ENCODE results near the gene IGFBP5.

The IGFBP5 gene

DNA sequence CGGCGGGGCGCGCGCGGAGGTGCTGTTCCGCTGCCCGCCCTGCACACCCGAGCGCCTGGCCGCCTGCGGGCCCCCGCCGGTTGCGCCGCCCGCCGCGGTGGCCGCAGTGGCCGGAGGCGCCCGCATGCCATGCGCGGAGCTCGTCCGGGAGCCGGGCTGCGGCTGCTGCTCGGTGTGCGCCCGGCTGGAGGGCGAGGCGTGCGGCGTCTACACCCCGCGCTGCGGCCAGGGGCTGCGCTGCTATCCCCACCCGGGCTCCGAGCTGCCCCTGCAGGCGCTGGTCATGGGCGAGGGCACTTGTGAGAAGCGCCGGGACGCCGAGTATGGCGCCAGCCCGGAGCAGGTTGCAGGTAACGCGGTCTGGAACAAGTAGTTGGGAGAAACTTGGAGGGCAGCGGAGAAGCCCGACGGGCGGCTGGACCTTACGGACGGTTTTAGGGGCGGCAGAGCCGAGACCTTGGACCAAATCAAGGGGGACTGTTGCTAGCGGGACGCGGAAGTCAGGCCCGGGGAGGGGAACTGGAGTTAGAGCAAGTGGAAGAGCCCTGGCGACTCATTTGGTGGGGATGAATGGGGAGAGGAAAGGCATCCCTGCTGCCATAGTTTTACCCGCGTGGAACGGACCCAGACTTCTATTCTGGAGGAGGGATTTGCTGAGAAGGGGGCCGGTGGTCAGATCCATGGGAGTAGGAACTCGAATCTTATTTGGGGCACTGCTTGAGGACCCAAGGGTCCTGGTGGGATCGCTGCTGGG is 61.6 kb downstream of the IGFBP5 start:
- Histone ChIP-seq H3K4me1 (ENCODE audit: low read length) (no peaks in the 10 kb centered on the region), H3K36me3 (replicated peaks; ENCODE audit: low read depth, low read length) (no peaks in the 10 kb centered on the region), H2AFZ (ENCODE audit: low read depth, low read length) (no peak overlapping the region), H4K20me1 (ENCODE audit: insufficient read depth, low read length) (no peaks in the 10 kb centered on the region), H3K27ac (ENCODE audit: low read length) (no peak overlapping the region), H3K4me3 (ENCODE audit: low read length) (no peak overlapping the region), H3K4me2 (ENCODE audit: low read length) (no peak overlapping the region), H3K79me2 (ENCODE audit: low read length) (no peaks in the 10 kb centered on the region), H3K27me3 (ENCODE audit: low read depth, low read length) (0 out of 2 replicates have a peak, but pooled peaks cover 4% of the 10 kb centered on the region), H3K9me3 (ENCODE audit: insufficient read depth, low read length) (no peaks in the 10 kb centered on the region), H3K9ac (ENCODE audit: low read length) (no peak overlapping the region)
- TF ChIP-seq, protein P1, sequence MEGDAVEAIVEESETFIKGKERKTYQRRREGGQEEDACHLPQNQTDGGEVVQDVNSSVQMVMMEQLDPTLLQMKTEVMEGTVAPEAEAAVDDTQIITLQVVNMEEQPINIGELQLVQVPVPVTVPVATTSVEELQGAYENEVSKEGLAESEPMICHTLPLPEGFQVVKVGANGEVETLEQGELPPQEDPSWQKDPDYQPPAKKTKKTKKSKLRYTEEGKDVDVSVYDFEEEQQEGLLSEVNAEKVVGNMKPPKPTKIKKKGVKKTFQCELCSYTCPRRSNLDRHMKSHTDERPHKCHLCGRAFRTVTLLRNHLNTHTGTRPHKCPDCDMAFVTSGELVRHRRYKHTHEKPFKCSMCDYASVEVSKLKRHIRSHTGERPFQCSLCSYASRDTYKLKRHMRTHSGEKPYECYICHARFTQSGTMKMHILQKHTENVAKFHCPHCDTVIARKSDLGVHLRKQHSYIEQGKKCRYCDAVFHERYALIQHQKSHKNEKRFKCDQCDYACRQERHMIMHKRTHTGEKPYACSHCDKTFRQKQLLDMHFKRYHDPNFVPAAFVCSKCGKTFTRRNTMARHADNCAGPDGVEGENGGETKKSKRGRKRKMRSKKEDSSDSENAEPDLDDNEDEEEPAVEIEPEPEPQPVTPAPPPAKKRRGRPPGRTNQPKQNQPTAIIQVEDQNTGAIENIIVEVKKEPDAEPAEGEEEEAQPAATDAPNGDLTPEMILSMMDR (IDR thresholded peaks at IDR 0.05; ENCODE audit: low read depth, low read length), result no peak
- no peak for TF ChIP-seq EZH2phosphoT487 (IDR thresholded peaks at IDR 0.05; ENCODE audit: low read depth)

DNA sequence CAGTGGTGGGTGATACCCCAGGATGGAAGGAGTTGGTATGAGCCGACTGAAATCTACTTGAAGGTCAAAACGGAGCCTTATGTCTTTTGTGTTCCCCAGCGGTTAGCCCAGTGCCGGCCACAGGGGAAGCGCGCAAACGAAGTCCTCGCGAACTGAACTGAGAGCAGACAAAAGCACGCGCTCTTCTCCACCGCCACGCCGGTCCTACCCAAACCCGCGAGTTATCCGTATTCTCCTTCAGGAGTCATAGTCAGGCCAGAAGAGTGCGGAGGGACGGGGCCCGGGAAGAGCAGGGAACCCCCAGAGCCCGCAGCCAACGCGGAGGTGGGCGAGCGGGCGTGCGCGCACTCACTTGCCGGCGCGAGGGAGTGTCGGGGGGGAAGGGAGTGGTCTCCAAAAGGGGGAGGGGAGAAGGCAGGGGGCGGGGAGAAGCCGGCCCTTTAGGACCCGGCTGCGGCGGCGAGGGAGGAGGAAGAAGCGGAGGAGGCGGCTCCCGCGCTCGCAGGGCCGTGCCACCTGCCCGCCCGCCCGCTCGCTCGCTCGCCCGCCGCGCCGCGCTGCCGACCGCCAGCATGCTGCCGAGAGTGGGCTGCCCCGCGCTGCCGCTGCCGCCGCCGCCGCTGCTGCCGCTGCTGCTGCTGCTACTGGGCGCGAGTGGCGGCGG is 62.3 kb downstream of the IGFBP5 start, which contains the start of gene IGFBP2:
Gene IGFBP2 (plus strand): TSS at position 469 of the 664 bp plus-strand sequence. CDS start 104 bp downstream, at position 573.
- H3K27me3 ChIP-seq (ENCODE audit: low read depth, low read length), result 0 out of 2 replicates have a peak, but pooled peaks cover 4% of the 10 kb centered on the region
- H3K4me3 ChIP-seq (ENCODE audit: low read length), result no peak within 1 kb of the TSS
- no peaks in the 10 kb centered on the region for H4K20me1 ChIP-seq (ENCODE audit: insufficient read depth, low read length)
- no peaks in the 10 kb centered on the region for H3K4me1 ChIP-seq (ENCODE audit: low read length)
- H3K4me2 ChIP-seq (ENCODE audit: low read length), result no peak within 1 kb of the TSS
- H2AFZ ChIP-seq (ENCODE audit: low read depth, low read length), result no peak within 1 kb of the TSS
- no peak within 1 kb of the TSS for H3K9ac ChIP-seq (ENCODE audit: low read length)
- TF ChIP-seq, protein P1 (IDR thresholded peaks at IDR 0.05; ENCODE audit: low read depth, low read length), result no peak
- no peak for TF ChIP-seq EZH2phosphoT487 (IDR thresholded peaks at IDR 0.05; ENCODE audit: low read depth)
- H3K79me2 ChIP-seq (ENCODE audit: low read length), result no peaks in the 10 kb centered on the region
- no peaks in the 10 kb centered on the region for H3K36me3 ChIP-seq (replicated peaks; ENCODE audit: low read depth, low read length)
- no peak within 1 kb of the TSS for H3K27ac ChIP-seq (ENCODE audit: low read length)
- H3K9me3 ChIP-seq (ENCODE audit: insufficient read depth, low read length), result no peaks in the 10 kb centered on the region

DNA sequence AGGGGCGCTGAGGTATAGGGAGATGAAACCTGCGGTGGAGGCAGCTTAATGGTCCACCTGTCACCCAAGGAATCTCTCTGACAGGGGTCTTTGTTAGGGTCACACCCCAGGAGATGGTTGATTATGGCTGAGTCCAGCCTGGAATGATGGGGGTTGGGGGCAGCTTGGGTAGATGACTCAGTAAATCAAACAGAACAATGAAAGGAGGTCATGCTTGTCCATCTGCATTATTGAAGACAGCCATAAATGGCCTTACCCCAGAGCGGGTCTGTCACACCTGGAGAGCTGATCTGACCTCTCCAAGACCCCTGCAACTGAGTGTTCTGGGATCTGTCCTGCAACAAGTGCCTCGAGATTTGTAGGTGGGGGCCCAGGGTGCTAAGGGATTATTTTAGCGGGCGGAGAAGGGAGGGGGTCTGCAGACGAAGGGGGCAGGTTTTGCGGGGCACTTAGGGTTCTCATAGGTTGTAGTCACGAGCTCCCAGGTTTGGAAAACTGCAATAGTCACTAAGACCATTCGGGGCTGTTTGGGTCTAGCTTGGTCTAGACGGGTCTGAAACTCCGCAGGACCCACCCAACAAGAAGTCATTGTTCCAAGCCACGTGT is 62.9 kb downstream of the IGFBP5 start:
- no peaks in the 10 kb centered on the region for H3K9me3 ChIP-seq (ENCODE audit: insufficient read depth, low read length)
- H4K20me1 ChIP-seq (ENCODE audit: insufficient read depth, low read length), result no peaks in the 10 kb centered on the region
- TF ChIP-seq, protein P1 (IDR thresholded peaks at IDR 0.05; ENCODE audit: low read depth, low read length), result no peak
- no peak for TF ChIP-seq EZH2phosphoT487 (IDR thresholded peaks at IDR 0.05; ENCODE audit: low read depth)
- H3K4me2 ChIP-seq (ENCODE audit: low read length), result no peak overlapping the region
- H3K4me1 ChIP-seq (ENCODE audit: low read length), result no peaks in the 10 kb centered on the region
- no peaks in the 10 kb centered on the region for H3K79me2 ChIP-seq (ENCODE audit: low read length)
- no peak overlapping the region for H3K27ac ChIP-seq (ENCODE audit: low read length)
- H2AFZ ChIP-seq (ENCODE audit: low read depth, low read length), result no peak overlapping the region
- 0 out of 2 replicates have a peak, but pooled peaks cover 4% of the 10 kb centered on the region for H3K27me3 ChIP-seq (ENCODE audit: low read depth, low read length)
- H3K4me3 ChIP-seq (ENCODE audit: low read length), result no peak overlapping the region
- H3K36me3 ChIP-seq (replicated peaks; ENCODE audit: low read depth, low read length), result no peaks in the 10 kb centered on the region
- no peak overlapping the region for H3K9ac ChIP-seq (ENCODE audit: low read length)

DNA sequence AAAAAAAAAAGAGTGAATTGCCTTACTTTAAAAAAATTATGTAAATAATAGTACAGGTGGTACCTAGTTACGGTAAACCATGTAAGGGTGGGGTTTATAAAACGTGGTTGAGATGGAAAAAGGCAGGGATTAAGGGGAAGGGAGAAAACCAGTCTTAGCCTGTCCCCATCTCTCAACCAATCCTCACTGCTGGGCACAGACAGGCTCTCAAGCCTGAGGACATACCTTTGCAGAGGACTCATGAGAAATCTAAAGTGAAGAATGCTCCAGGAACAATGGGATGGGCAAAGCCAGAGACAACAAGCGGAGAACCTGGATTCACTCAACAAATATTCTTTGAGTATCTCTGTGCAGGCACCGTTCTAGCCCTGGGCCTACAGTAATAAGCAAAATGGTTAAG is 65.6 kb downstream of the IGFBP5 start:
- TF ChIP-seq, protein P1 (IDR thresholded peaks at IDR 0.05; ENCODE audit: low read depth, low read length), result no peak
- no peak for TF ChIP-seq EZH2phosphoT487 (IDR thresholded peaks at IDR 0.05; ENCODE audit: low read depth)
- no peaks in the 10 kb centered on the region for H3K79me2 ChIP-seq (ENCODE audit: low read length)
- H4K20me1 ChIP-seq (ENCODE audit: insufficient read depth, low read length), result no peaks in the 10 kb centered on the region
- H3K27me3 ChIP-seq (ENCODE audit: low read depth, low read length), result 0 out of 2 replicates have a peak, but pooled peaks cover under 1% of the 10 kb centered on the region
- H3K9ac ChIP-seq (ENCODE audit: low read length), result no peak overlapping the region
- no peaks in the 10 kb centered on the region for H3K36me3 ChIP-seq (replicated peaks; ENCODE audit: low read depth, low read length)
- no peak overlapping the region for H3K4me2 ChIP-seq (ENCODE audit: low read length)
- no peaks in the 10 kb centered on the region for H3K4me1 ChIP-seq (ENCODE audit: low read length)
- H3K9me3 ChIP-seq (ENCODE audit: insufficient read depth, low read length), result no peaks in the 10 kb centered on the region
- H3K27ac ChIP-seq (ENCODE audit: low read length), result no peak overlapping the region
- no peak overlapping the region for H2AFZ ChIP-seq (ENCODE audit: low read depth, low read length)
- no peak overlapping the region for H3K4me3 ChIP-seq (ENCODE audit: low read length)
